ENCODE data around the gene PDZRN4.

The PDZRN4 gene

DNA sequence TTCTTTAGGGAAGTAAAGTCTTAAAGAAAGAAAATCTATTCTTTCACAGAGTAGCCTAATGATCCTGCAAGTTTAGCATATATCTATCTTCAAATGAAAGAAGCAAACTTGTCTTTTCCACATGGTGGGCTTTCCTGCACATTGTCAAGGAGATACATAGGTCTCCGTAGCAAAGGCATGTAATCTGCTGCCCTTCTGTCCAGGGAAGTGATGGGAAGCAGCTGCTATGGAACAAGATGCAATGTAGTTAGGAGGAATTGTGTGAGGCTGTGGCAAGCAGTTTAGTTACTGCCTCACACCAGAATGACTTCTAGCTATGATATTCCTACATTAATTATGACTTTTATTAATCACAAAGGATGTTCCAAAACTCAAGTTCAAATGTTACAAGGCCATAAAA, 174.4 kb downstream of the PDZRN4 start:
- no peak for DNase-seq (ENCODE audit: low read depth in 2 of 2)

DNA sequence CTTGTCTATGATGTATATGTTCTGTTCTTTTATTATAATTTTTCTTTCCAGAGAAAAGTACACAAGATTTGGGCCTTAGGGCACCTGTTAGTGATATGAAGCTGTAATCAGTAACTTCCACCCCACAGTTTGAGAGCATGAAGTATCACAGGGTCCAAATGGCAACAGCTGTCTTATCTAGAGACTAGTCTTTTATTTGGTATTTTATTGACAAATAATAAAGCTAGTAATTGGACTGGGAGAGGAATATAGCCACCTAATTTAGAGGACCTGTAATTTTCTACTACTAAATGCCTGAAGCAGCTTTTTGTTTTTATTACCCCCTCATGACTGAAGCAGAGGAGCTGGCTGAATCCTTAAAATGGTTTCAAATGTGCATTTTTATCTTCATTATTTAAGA, 174.8 kb downstream of the PDZRN4 start:
- no peak for DNase-seq (ENCODE audit: low read depth in 2 of 2)

DNA sequence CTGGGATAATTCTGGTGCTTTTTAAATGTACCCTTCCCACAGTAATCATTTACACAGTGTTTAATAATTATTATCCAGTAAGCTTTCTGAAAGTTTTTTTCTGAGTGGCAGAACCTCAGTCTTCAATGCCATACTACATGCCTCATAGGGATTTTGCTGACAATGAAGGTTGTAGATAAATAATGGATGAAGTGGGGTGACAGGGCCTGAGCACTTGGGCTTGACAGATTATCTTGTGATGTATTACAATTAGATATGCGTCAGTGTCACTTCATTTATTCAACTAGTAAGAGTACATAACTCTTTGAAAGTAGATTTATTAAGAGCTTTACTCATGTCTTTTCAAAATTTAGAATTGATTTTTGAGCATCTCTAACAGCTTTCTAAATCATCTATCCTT, 176.1 kb downstream of the PDZRN4 start:
- no peak for DNase-seq (ENCODE audit: low read depth in 2 of 2)

DNA sequence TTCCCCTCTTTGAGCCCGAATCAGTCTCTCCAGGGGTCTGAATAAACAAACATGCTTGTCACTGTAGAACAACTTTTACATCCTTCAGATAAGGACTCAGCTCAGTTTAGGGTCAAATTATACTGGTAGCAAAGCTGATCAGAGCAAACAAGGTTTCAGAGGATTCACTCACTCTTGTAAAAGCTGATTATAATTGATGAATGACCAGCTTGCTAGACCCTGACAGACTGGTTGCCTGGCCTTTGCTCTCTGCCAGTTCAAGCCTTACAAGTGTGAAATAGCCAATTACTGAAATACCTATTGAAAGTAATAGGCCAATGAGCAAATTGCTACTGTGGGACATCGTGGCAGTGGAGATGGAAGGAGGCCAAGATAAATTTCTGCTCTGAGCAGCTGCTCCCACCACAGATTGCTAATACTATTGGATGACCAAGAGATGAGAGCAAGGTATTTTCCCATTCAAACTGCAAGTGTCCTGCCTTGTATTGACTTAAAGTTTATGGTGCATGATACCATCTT, 177.6 kb downstream of the PDZRN4 start:
- no peak for DNase-seq (ENCODE audit: low read depth in 2 of 2)

DNA sequence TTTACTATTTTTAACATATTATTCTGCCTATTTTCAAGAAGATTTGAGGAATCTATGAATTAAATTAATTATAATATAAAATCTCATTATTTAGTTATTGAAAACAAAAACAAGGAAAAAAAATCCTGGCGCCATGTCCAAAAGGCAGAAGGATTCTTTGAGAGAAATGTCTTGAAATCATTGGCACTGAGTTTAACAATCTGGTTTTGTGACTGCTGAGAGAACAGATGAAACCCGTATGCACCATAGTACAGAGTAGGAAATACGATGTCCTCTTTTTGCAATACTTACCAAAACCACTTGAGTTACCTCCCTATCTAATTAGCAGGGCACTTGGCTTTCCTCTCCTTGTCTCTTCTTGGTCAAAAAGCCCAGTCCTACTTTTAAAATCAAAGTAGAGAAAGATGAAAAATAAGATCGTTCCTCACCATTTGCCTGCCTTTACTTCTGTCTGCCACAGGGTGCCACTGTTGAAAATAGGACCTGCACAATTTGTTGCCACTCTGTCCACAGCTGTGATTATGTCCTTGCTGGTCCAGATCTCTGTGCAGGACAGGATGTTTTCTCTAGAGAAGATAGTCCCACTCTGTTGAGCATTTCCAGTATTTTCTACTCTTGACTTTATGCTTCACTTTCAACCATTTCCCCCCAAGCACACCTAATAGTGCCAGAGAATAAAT, 179.7 kb downstream of the PDZRN4 start:
- DNase-seq (ENCODE audit: low read depth in 2 of 2): no peak

DNA sequence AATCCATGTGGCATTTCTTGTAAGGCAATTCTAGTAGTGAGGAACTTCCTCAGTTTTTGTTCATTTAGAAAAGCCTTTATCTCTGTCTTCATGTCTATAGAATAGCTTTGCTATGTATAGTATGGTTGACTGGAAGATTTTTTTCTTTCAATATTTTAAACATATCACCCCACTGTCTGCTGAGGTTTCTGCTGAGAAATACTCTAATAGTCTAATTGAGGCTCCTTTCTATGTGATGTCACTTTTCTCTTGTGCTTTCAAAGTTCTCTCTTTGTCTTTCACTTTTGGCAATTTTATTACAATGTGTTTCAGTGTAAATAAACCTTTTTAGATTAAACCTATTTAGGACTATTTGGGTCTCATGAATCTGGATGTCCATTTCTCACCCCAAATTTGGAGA, 192.8 kb downstream of the PDZRN4 start:
- DNase-seq (ENCODE audit: low read depth in 2 of 2): no peak

DNA sequence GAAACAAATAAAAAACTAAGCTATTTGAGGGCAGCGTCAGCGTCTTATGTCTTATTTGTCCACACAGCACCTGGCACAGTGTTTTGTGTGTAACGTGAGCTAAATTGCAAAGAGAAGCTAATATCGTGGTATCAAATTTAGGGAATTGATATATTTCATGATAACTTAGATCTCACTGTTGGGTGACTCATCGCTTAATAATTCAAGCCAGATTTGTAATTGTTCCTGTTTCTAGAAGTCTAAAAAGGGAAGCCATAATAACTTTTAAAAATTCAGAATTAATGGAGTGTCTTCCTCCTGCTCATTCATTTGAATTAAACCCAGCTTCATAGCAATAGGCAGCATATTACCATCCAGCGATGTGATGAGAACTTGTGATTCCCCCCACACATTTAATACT, 214.7 kb downstream of the PDZRN4 start:
- DNase-seq (ENCODE audit: low read depth in 2 of 2): no peak

DNA sequence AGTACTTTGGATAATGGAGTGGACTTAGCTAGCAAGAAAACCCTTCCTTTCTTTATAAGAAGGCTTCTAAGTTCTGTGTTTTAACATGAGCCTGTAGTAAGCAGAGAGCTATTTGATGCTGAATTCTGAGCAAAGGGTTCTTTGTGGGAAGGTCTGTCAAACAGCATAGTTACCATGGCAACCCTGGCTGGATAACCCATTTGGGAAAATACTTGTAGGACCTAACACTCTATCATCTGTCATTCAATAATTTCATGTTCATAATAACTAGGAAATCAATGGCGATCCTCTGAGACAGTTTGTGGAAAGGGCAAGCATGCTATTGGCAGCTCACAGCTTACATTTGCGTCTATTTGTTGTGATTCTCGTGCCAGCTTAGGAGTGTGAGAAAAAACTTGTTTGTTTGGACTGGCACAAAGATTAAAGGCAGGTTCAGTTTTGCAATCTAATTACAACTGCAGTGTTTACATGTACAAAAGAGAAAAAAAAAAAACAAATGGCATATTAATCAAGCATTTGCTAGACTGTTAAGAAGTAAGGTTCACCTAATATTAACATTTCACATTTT, 219.2 kb downstream of the PDZRN4 start:
- DNase-seq (ENCODE audit: low read depth in 2 of 2): no peak

DNA sequence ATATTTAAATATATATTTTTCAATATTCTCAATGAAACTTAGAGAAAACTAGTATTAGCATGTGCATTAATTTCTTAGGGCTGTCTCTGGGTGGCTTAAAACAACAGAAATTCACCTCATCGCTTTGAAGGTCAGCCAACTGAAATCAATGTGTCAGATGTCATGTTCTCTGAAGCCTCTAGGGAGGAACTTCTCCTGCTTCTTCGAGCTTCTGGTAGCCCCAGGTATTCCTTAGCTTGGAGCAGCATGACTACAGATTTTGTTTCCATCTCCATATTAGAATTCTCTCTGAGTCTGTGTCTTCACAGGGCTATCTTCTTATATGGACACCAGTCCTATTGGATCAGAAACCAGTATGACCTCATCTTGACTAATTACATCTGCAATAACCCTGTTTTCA, 221.5 kb downstream of the PDZRN4 start:
- DNase-seq (ENCODE audit: low read depth in 2 of 2): no peak

DNA sequence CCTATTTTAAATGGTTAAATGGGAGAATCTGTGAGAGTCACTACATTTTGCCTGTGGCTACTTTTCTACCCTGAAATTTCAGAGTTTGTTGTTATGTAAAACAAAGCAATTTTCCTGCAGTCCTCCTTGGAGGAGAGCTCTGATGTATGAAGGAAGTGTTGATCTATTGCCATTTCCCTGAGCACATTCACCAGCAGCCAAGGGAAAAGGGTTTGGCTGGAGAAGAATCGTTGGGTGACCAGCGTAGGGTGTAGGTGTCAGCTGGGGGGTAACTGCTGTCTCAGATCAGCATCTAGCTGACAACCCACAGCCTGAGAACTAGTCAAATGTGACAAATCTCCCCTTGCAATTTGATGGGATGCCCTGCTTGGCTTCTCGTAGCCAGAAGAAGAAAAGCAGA, 230.5 kb downstream of the PDZRN4 start:
- no peak for DNase-seq (ENCODE audit: low read depth in 2 of 2)

DNA sequence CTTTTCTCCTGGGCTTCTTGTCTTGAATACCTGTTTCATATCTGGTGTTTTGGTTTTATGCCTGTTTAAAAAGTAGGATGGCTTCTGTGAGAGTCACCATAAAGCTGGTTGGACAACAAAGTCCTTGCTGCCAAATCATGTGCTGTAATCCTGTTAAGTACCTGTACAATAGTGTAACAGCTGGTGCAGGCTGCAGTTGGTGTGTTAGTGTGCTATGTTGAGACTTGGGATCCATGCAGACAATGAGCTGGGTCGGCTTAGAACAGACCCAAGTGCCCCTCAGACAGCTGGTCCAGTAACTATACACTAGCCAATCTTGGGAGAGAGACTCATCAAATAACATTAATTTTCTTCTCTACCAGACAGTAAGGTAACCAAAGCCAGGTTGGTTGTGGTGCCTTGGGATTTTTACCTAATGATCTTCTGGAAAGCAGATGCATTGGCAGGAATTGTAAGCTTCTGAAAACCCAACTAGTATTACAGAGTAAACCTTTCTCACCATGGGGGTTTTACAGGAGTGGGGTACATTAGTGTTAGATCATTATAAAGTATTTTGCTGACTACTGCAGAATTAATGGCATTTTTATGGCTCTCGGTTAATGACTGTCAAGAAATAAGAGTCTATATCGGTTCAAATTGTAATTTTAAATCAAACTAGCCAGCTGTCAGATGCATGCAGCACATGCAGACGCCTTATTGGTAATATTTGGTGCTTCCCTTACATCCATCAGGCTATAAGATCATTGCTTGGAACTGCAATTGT, 231.2 kb downstream of the PDZRN4 start:
- DNase-seq (ENCODE audit: low read depth in 2 of 2): no peak

DNA sequence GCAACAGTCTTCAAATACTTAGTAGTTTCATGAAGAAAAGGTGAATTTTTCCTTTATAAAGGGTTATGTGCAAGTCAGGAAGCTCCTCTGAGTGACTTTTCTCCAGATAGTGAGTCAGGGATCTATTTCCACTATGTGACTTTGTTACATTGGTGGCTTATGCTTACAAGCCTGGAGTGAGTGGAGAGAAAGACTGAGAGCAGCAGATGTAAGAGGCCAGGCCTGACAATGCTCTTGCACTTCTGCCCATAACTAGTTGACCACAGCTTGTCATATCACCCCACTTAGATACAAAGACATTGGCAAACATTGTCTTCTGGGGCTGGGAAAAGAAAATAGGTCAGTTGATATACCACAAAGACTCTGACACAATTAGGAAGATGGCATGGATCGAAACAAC, 236.5 kb downstream of the PDZRN4 start:
- no peak for DNase-seq (ENCODE audit: low read depth in 2 of 2)

DNA sequence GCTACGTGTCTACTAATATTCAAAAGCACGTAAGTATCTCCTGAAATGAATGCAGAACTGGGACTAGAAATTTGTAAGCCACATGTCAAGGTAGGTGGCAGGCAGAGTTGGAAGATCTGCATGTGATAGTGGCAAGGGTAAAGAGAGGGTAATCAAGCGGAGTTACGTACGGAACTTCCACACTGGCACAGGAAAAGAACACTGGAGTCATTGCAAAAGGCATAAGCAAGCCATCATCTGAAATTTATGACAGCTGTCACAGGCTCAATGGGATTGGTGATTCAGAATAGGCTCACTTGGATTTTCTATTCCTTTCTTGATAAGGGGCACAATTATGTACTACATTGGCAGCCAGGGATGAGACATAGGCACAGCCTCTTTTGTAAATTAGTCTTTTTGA, 245.3 kb downstream of the PDZRN4 start:
- DNase-seq (ENCODE audit: low read depth in 2 of 2): no peak

DNA sequence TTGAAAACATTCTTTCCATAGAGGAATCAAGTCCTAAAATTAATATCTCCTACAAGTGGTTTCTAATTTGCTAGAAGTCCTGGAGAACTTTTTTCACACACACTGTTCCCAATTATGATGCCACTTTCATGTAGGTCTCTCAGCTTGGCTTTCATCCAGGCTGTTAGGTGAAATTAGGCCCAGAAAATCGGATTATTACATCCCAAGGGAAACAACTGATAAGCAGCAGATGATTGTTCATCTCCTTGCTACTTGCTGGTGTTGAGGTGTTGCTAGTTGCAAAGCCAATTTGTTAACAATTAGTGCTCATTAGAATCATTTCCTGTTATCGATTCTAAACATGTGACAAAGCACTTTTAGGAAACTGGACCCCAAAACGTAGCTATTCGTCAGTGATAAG, 248.0 kb downstream of the PDZRN4 start:
- DNase-seq (ENCODE audit: low read depth in 2 of 2): no peak

DNA sequence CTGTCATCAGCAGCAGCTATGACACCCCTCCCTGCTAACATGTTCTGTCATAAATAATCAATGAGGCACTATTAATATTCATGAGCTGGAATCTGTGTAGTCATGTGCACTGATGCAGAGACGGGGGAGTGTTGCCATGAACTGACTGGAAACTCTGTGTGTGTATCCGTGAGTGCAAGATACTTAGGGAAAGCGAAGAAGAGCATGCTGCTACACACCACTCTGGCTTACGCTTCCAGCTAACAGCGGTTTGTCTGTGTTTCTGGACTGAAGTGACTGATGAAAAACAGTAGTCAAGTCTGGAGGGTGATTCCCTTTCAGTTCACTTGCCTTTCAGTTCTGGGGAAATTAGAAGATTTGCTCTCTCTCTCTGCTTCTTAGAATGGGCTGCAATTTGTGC, 249.4 kb downstream of the PDZRN4 start:
- no peak for DNase-seq (ENCODE audit: low read depth in 2 of 2)

DNA sequence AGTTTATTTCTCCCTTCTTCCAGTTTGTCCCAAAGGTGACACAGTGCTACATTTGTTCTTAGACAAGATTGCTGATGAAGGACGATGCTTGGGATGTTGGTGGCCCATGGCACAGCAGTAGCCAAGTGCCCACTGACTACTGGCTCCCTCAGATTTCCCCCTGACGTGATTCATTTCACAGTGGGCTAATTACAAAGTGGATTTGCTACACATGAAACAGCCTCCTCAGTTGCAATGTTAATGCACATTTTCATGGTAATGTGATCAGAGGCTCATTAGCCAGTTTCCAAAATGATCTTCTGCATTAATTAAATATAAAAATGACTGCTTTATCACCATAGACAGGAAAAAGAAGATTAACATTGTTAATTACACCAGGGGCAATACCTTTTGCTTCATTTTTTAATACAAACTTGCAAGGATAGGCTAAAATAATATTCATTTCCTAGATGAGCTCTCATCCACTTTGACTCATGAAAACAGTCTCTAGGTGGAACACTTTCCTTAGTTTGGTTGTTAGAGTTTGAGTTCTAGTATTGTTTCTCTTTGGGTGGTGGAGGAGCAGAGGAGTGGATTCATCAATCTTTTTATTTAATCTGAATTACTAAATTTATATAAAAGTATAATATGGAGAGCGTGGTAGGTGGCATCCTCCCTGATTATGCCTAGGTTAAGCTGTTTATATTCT, 250.9 kb downstream of the PDZRN4 start:
- no peak for DNase-seq (ENCODE audit: low read depth in 2 of 2)

DNA sequence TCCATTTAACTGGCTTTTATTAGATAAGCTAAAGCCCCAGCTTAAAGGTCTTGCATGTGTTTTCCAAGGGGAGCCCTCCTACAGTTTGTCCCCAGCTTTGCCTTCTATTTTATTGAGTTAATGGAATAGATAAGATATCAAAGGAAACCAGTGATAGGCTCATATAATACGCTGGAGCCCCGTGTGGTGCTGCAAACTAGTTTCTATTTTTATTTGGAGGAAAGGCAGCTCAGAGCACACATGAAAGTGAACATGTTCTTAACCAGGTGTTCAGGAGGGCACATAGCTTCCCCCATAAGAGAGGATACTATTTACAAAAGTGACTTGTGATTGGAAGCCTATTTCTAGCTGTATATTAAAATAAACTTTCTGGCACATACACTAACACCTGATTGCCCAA, 251.7 kb downstream of the PDZRN4 start:
- no peak for DNase-seq (ENCODE audit: low read depth in 2 of 2)

DNA sequence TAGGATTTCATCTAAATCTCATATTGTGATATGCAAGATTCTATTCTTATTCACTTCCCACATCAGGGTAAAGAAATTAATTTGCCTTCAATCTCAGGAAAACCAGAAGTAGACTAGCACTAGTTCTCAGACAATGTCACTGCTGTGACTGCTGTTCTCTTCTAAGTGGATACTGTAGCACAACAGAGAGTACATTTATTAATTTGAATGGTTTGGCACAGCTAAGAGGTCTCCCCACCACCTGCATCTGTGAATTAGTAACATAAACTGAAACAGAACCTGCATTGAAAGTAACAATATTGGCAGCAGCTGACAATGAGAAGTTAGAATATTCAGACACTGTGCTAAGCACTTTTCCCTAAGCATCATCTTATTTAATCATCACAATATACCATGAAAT, 253.1 kb downstream of the PDZRN4 start:
- no peak for DNase-seq (ENCODE audit: low read depth in 2 of 2)

DNA sequence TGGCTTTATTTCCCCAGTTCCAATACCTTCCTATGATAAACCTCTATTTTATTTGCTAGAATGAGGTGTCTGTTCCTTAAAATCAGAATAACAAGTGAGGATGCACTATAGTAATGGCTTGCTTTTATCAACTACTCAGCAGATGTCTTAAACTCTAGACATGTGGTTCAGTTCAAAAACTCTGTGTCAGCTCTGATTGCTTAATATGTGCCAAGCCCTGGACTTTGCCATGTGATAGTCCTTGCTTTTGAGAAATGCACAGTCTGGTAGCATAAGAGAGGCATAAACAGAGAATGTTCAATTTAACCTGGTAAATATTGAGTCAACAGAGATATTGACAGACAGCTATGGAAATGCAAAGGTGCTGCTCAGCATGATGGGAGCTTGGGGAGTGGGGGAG, 254.8 kb downstream of the PDZRN4 start:
- DNase-seq (ENCODE audit: low read depth in 2 of 2): no peak

DNA sequence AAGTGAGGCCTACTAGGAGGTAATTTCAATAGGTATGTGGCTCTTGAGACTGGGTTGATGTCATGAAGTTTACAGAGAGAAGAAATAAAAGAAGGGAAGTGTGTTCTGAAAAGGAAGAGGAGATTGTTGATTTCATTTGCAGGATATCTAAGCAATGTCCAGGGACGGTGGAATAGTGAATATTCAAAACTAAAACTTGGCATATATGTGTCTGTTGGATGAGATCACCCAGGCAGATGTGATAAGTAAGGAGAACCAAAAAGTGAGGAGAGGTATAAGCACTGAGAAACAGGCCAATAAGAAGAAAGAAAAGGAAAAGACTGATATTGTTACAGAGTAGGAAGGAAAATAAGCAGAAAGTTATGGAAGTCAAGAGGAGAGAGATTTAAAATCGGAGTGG, 255.6 kb downstream of the PDZRN4 start:
- no peak for DNase-seq (ENCODE audit: low read depth in 2 of 2)

DNA sequence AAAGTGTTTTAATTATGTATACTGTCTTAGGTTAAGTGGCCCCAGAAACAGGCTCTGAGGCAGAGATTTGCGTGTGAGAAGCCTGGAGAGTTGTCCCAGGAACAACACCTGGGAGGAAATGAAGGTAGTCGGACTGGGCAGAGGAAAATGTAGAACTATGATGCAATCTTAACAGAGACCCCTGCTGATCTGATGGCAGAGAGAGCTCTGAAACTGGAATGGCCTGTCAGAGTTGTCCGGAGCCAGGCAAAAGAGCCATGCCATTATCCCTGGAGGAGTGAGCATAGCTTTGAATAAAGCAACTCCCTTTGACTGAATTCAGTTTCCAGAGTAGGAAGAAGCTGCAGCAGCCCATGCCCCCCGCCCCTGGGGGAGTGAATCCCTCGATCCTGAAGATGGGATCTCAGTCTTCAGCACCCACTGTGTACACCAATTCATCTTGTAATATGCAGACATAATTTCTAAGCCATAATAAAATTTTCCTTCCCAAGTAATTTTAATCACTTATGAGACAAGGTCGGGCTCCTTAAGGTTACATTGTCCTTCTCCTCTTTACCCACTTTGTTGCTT, 264.8 kb downstream of the PDZRN4 start:
- no peak for DNase-seq (ENCODE audit: low read depth in 2 of 2)

DNA sequence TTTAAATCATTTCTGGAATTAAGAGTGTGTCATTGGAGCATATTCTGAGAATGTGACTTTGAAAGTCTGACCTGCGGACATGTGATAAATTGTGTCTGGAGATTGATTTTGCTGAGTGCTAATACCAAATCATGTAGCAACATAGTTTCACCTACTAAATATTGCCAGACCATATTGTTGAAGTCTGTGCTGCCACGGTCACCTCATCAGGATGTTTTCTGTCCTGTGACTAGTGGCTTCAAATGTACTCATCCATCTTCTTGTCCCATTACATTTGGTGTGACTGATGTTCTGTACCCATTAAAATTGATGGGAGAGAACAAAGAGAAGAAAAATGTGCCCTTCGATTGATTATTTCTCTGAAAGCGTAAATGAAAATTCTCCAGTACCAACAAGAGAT, 265.3 kb downstream of the PDZRN4 start:
- no peak for DNase-seq (ENCODE audit: low read depth in 2 of 2)

Measured in activated CD4-positive, alpha-beta T cell treated with anti-CD3 and anti-CD28 coated beads for 24 hours (primary cell).